ENCODE measurements around the gene CTCF.

CTCF gene

GRCh38 chr16:67666559-67667452, 104.5 kb downstream of the CTCF start, which contains the start of the genes C16orf86 and ENKD1:
C16orf86 (plus strand) TSS chr16:67666814; CDS start chr16:67666971, 157 bp downstream.
ENKD1 (minus strand) TSS chr16:67666750; CDS start chr16:67666442, 308 bp downstream.
- DNase-seq: peak; percentile 90

DNA sequence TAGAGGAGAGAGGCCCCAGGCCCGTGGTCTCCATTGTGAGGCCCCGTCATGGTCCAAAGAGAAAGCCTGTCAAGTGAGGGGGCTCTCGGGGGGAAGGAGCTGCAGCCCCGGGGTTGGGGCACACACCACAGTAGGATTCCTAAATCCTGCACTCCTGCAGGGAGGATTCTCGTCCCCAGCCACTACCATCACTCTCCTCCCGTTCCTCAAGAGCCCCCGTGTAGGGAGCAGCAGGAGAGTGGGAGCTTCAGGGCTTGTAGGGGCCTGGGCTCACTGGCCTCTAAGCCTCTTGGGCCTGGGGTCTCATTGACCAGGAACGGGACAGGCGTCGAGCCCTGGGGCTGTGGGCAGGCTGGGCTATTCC, 105.1 kb downstream of the CTCF start:
- DNase-seq: no peak

DNA sequence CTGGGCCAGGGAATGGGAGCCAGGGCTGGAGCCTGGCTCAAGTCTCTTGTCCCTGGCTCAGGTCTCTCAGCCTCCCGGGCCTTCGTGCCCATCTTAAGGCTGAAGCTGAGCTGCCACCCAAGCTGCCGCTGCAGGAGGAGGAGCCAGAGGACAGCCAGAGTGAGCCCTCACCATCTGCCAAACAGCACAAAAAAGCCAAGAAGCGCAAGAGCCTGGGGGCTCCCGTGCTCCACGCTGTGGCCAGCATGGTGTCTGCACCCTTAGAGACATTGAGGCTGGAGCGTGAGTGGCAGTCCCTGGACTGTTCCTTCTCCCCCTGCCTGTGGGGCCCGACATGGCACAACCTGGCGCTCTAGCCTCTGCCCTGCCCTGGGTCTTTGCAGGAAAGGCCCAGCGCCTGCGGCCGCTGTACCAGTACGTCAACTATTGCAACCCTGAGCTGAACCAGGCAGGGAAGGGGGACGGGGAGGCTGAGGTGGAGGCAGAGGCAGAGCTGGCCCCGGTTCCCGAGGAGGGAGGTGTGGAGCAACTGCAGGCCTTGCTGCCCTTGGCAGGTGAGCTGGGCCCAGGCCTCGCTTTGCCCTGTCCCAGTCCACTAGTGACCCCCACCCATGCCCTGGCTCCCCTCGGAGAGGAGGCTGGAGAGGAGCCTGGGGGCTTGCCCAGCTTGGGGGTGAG, 105.6 kb downstream of the CTCF start:
- peak; percentile 91 for DNase-seq

- DNase-seq: peak; percentile 22
Measured at GRCh38 chr16:67668495-67669157, 106.3 kb downstream of the CTCF start.

- peak; percentile 20 for DNase-seq
Measured at GRCh38 chr16:67669499-67670101, 107.3 kb downstream of the CTCF start.

DNA sequence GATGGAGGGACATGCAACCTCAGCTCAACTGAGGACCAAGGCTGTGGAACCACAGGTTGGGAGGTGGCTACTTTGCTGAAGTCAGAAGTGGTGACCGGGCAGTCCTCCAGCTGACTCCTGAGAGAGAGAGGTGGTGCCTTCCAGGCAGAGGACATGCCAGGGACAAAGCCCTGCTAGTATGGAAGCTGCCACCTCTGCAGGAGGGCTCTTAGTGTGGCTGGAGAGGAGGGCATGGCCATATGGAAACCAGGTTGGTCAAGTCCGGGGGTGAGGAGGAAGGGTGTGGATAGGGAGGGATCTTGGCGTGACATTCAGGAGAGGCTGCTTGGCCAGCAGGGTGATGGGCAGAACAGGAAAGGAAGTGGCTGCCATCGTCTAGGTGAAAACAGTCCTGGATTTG, 110.0 kb downstream of the CTCF start:
- DNase-seq: peak; percentile 12

GRCh38 chr16:67672739-67673662, 110.7 kb downstream of the CTCF start:
- peak; percentile 72 for DNase-seq

- peak; percentile 60 for DNase-seq
Measured at GRCh38 chr16:67673712-67674580, 111.6 kb downstream of the CTCF start.

GRCh38 chr16:67674851-67675578, 112.7 kb downstream of the CTCF start:
- no peak for DNase-seq

- DNase-seq: no peak
Measured at GRCh38 chr16:67675579-67675935, 113.2 kb downstream of the CTCF start.

DNA sequence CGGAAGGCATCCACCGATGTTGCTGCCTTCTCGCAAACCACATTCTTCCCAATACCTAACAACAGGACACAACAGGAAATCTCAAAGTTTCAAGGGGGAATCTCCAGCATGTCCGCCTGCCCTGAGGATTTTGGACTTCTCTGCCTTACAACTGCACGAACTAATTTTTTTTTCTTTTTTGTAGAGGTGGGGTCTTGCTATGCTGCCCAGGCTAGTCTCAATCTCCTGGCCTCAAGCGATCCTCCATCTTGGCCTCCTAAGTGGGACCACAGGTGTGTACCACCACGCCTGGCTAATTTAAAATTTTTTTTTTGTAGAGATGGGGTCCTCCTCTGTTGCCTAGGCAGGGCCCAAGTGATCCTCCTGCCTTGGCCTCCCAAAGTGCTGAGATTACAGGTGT, 113.7 kb downstream of the CTCF start:
- no peak for DNase-seq

DNA sequence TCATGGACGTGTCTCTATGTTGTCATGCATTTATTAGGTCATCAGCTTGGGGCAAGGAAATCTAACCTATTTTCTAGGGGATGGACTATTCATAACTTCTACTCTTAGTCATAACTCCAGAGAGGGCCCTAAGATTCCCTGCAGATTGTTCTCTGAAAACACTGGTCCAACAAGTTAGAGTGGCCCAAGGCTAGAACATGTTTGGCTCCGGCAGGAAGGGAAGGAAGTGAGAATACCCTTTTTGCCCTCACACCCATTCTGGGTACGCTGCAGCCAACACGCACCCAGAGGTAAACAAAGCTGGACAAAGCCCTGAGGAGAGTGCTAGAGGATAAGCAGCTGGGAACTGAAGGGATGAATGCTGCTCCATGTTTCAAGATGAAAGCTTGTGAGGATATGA, 114.2 kb downstream of the CTCF start:
- no peak for DNase-seq

DNA sequence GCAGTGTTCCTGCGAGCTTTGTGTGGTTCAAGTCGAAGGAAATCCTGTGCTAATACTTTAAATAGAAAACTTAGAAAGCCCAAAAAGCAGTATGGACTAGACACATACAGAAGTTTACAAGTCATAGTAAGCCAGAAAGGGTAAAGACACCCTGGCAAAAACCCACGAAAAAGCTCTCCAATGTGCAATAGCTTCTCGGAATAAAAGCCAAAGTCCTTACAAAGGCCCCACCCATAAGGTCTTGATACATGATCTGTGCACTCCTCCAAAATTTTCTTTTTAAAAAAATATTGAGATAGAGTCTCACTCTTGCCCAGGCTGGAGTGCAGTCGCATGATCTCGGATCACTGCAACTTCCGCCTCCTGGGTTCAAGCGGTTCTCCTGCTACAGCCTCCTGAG, 114.6 kb downstream of the CTCF start:
- no peak for DNase-seq

DNA sequence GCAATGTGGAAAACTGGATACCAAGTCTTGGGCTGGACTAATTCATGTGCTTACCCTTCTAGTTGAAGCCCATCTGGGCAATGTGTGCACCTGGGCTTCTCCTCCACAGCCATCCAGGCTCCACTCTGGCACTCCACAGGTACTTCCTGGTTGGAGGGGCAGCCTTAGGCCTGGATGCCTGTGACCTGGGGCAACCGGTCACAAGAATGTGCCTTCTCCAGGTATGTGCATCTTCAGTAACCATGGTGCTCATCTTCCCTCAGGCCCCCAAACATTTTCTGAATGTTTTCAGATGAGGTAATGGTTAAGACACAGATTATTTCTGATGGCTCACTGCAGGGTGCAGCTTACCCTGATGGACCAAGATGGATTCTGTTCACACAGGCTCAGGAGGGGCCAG, 115.4 kb downstream of the CTCF start:
- no peak for DNase-seq

- DNase-seq: no peak
Measured at GRCh38 chr16:67678354-67679023, 116.2 kb downstream of the CTCF start.

DNA sequence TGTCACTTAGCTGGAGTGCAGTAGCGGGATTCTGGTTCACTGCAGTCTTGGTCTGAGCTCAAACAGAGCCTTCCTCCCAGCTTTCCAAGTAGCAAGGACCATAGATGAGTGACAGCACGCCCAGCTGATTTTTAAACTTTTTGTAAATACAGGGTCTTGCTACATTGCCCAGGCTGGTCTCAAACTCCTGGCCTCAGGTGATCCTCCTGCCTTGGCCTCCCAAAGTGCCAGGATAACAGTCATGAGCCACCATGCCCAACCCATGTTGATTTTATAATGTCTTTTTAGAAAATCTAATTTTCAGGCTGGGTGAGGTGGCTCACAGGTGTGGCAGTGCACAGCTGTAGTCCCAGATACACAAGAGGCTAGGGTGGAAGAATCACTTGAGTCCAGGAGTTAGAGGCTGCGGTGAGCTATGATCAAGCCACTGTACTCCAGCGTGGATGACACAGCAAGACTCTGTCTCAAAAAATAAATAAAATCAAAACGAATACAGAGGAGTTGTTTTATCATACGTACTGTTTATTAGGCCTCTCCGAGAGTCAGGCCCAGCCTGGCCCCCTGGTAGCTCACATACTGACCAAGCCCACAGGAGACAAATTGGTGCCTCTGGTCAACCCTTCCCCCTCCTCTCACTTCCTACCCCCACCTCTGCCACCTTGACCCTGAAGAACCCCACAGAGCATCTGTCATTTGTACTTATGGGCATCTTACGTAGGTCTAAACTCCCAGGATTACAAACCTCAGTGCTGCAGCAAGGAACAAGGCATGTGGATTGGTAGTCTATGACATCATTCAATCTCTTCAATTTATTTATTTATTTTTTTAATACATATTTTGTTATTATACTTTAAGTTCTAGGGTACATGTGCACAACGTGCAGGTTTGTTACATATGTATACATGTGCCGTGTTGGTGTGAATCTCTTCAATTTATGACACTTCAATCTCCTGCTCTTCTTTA, 117.9 kb downstream of the CTCF start:
- DNase-seq: no peak

DNA sequence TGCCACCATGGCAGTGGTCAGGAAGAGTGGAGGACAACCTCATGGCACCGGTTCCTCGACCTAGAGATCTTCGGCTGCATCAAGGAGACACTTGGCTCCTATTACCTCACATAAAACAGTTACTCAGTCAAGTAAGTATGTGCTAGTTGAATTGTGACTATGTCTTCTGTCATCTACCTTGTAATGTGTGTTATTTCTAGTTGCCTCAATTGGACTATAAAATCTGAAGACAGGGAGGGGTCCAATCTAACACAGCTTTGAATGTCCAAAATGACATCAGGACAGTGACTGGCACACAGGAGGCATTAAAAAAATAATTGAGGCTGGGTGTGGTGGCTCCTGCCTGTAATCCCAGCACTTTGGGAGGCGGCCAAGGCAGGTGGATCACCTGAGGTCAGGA, 121.4 kb downstream of the CTCF start:
- DNase-seq: no peak

DNA sequence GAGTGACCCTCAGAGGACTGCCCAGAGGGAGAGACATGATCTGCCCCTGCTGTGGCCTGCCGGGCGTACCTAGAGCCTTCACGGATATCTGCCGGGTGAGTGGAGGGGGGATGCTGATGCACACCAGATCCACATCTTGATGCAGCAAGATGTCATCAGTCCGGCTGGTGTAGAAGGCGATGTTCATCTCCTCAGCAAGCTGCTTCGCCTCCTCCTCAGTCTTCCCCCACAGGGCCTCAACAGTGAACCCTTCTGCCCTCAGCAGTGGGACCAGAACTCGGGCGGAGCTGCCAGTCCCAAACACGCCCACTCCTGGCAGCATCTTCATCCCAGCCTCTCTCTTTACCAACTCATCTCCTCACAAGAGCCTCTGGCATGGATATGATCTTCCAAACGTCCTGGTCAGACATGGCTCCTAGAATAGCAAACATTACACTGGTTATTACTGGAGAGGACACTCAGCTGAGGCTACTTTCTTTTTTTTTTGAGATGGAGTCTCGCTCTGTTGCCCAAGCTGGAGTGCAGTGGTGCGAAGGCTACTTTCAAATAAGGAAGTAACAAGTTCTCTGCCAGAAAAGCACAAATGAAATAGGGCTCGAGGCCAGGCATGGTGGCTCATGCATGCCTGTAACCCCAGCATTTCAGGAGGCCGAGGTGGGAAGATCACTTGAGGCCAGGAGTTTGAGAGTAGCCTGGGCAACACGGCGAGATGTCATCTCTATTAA, 123.2 kb downstream of the CTCF start:
- no peak for DNase-seq
